GM18951 (cell line): Measurements from ENCODE around the gene PSMD14.

Experiments
- POLR2A ChIP-seq: IDR thresholded peaks from 4 replicates; pipeline ENCODE4 v1.6.1; 2011; ENCODE audit warnings: mild to moderate bottlenecking; ENCODE audit not compliant: insufficient read length, insufficient read depth; ENCODE audit errors: extremely low read depth
- in situ Hi-C: fragments of 300-500 bp; cut with MboI; formaldehyde crosslinking; loops from one replicate; pipeline ENCODE4 v1.12.0; 2022; ENCODE audit warnings: low sequenced_read_pairs, mixed read lengths, inconsistent platforms; ENCODE audit not compliant: unreplicated experiment

PSMD14 gene

GRCh38 chr2:161436411-161436810 is 128.2 kb downstream of the PSMD14 start:
- in situ Hi-C loops: no loop called here
- no peak for TF ChIP-seq POLR2A

- TF ChIP-seq POLR2A: no peak
- in situ Hi-C loops: no loop called here
These were observed 130.4 kb downstream of the PSMD14 start for GRCh38 chr2:161438598-161438997.

- TF ChIP-seq POLR2A: no peak
- in situ Hi-C loops: no loop called here
These were observed 136.9 kb downstream of the PSMD14 start for GRCh38 chr2:161445097-161445496.

DNA sequence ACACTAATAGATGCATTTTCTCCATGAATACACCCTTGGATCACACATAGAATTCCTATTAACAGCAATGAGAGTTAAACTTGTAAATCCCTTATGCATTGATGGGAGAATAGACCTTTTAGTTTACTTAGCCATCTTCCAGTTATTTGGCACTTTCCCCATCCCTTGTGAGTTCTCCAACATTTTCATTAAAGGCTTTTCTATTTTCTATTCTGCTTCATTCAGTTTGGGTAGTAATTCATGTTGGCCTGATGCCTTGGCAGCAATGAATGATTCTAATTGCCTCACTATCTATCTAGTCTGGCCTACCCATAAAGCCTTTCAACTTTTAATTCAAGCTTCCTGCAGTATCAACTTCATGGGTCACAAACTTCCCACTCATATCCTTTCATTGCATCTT is 140.2 kb downstream of the PSMD14 start:
- TF ChIP-seq POLR2A: no peak
- in situ Hi-C loops: no loop called here
